Measurements from ENCODE around the gene KLHL3. TPM values are rescaled to one million over a fixed set of nuclear protein-coding genes. Genes with fewer than 3 reads are reported as not detected.

Gene KLHL3
- polyA plus RNA-seq, 1 donor: 7.2 TPM

GRCh38 chr5:137712139-137712667 is 23.7 kb downstream of the KLHL3 start:
- Histone ChIP-seq H3K9me3 (ENCODE audit: control insufficient read depth, low read depth, low read length) (no peaks in the 10 kb centered on the region), H3K4me1 (ENCODE audit: control insufficient read depth, insufficient read depth, low read length) (no peaks in the 10 kb centered on the region), H3K36me3 (ENCODE audit: control insufficient read depth, insufficient read depth, low read length) (peaks cover 5% of the 10 kb centered on the region), H3K27me3 (ENCODE audit: control insufficient read depth, insufficient read depth, low read length) (no peaks in the 10 kb centered on the region), H3K4me3 (ENCODE audit: low read length) (no peak overlapping the region), H3K27ac (ENCODE audit: low read length) (no peak overlapping the region)
- DNase-seq: no peak
- no CpG with 5 or more reads among the region's 2 CpGs for WGBS (ENCODE audit: insufficient coverage, low lambda C conversion rate)

GRCh38 chr5:137710086-137710485 is 25.8 kb downstream of the KLHL3 start:
- no peaks in the 10 kb centered on the region for H3K9me3 ChIP-seq (ENCODE audit: control insufficient read depth, low read depth, low read length)
- no peak overlapping the region for H3K4me3 ChIP-seq (ENCODE audit: low read length)
- H3K27ac ChIP-seq (ENCODE audit: low read length): no peak overlapping the region
- peaks cover 5% of the 10 kb centered on the region for H3K36me3 ChIP-seq (ENCODE audit: control insufficient read depth, insufficient read depth, low read length)
- no peaks in the 10 kb centered on the region for H3K27me3 ChIP-seq (ENCODE audit: control insufficient read depth, insufficient read depth, low read length)
- H3K4me1 ChIP-seq (ENCODE audit: control insufficient read depth, insufficient read depth, low read length): no peaks in the 10 kb centered on the region
- no peak for DNase-seq
- WGBS (ENCODE audit: insufficient coverage, low lambda C conversion rate): no CpG with 5 or more reads among the region's 5 CpGs

- DNase-seq: no peak
- Histone ChIP-seq H3K27ac (ENCODE audit: low read length) (no peak overlapping the region), H3K27me3 (ENCODE audit: control insufficient read depth, insufficient read depth, low read length) (no peaks in the 10 kb centered on the region), H3K9me3 (ENCODE audit: control insufficient read depth, low read depth, low read length) (no peaks in the 10 kb centered on the region), H3K36me3 (ENCODE audit: control insufficient read depth, insufficient read depth, low read length) (peaks cover 5% of the 10 kb centered on the region), H3K4me1 (ENCODE audit: control insufficient read depth, insufficient read depth, low read length) (no peaks in the 10 kb centered on the region), H3K4me3 (ENCODE audit: low read length) (no peak overlapping the region)
- no CpG with 5 or more reads among the region's 3 CpGs for WGBS (ENCODE audit: insufficient coverage, low lambda C conversion rate)
Observed at GRCh38 chr5:137708796-137709559, 26.9 kb downstream of the KLHL3 start.

- no peak for DNase-seq
- H3K4me1 ChIP-seq (ENCODE audit: control insufficient read depth, insufficient read depth, low read length): no peaks in the 10 kb centered on the region
- WGBS (ENCODE audit: insufficient coverage, low lambda C conversion rate): 100% methylated on average over 1 of the region's 1 CpG
- no peaks in the 10 kb centered on the region for H3K27me3 ChIP-seq (ENCODE audit: control insufficient read depth, insufficient read depth, low read length)
- no peaks in the 10 kb centered on the region for H3K9me3 ChIP-seq (ENCODE audit: control insufficient read depth, low read depth, low read length)
- H3K4me3 ChIP-seq (ENCODE audit: low read length): no peak overlapping the region
- peaks cover 5% of the 10 kb centered on the region for H3K36me3 ChIP-seq (ENCODE audit: control insufficient read depth, insufficient read depth, low read length)
- no peak overlapping the region for H3K27ac ChIP-seq (ENCODE audit: low read length)
Observed at GRCh38 chr5:137708062-137708461, 27.8 kb downstream of the KLHL3 start.

- WGBS (ENCODE audit: insufficient coverage, low lambda C conversion rate): 75% methylated on average over 1 of the region's 2 CpGs
- Histone ChIP-seq H3K9me3 (ENCODE audit: control insufficient read depth, low read depth, low read length) (no peaks in the 10 kb centered on the region), H3K36me3 (ENCODE audit: control insufficient read depth, insufficient read depth, low read length) (peaks cover 5% of the 10 kb centered on the region), H3K4me3 (ENCODE audit: low read length) (no peak overlapping the region), H3K4me1 (ENCODE audit: control insufficient read depth, insufficient read depth, low read length) (no peaks in the 10 kb centered on the region), H3K27me3 (ENCODE audit: control insufficient read depth, insufficient read depth, low read length) (no peaks in the 10 kb centered on the region), H3K27ac (ENCODE audit: low read length) (no peak overlapping the region)
- DNase-seq: no peak
Observed at GRCh38 chr5:137706841-137707240, 29.0 kb downstream of the KLHL3 start.

- no peak for DNase-seq
- no peak overlapping the region for H3K4me3 ChIP-seq (ENCODE audit: low read length)
Observed at GRCh38 chr5:137705106-137705505, 30.8 kb downstream of the KLHL3 start.

GRCh38 chr5:137703565-137703964 is 32.3 kb downstream of the KLHL3 start:
- H3K4me1 ChIP-seq (ENCODE audit: control insufficient read depth, insufficient read depth, low read length): no peaks in the 10 kb centered on the region
- no peaks in the 10 kb centered on the region for H3K9me3 ChIP-seq (ENCODE audit: control insufficient read depth, low read depth, low read length)
- WGBS (ENCODE audit: insufficient coverage, low lambda C conversion rate): 100% methylated on average over 4 of the region's 5 CpGs
- no peak for DNase-seq
- H3K4me3 ChIP-seq (ENCODE audit: low read length): no peak overlapping the region
- H3K36me3 ChIP-seq (ENCODE audit: control insufficient read depth, insufficient read depth, low read length): no peaks in the 10 kb centered on the region
- H3K27ac ChIP-seq (ENCODE audit: low read length): no peak overlapping the region
- no peaks in the 10 kb centered on the region for H3K27me3 ChIP-seq (ENCODE audit: control insufficient read depth, insufficient read depth, low read length)

More at GRCh38 chr5:137705106-137705505, 30.8 kb downstream of the KLHL3 start:
- Histone ChIP-seq H3K4me1 (ENCODE audit: control insufficient read depth, insufficient read depth, low read length) (no peaks in the 10 kb centered on the region), H3K36me3 (ENCODE audit: control insufficient read depth, insufficient read depth, low read length) (peaks cover 5% of the 10 kb centered on the region), H3K27ac (ENCODE audit: low read length) (no peak overlapping the region), H3K27me3 (ENCODE audit: control insufficient read depth, insufficient read depth, low read length) (no peaks in the 10 kb centered on the region), H3K9me3 (ENCODE audit: control insufficient read depth, low read depth, low read length) (no peaks in the 10 kb centered on the region)

GRCh38 chr5:137700282-137700680 is 35.6 kb downstream of the KLHL3 start:
- Histone ChIP-seq H3K27ac (ENCODE audit: low read length) (no peak overlapping the region), H3K36me3 (ENCODE audit: control insufficient read depth, insufficient read depth, low read length) (peaks cover 5% of the 10 kb centered on the region), H3K27me3 (ENCODE audit: control insufficient read depth, insufficient read depth, low read length) (no peaks in the 10 kb centered on the region), H3K9me3 (ENCODE audit: control insufficient read depth, low read depth, low read length) (no peaks in the 10 kb centered on the region), H3K4me3 (ENCODE audit: low read length) (no peak overlapping the region), H3K4me1 (ENCODE audit: control insufficient read depth, insufficient read depth, low read length) (no peaks in the 10 kb centered on the region)
- WGBS (ENCODE audit: insufficient coverage, low lambda C conversion rate): no CpG with 5 or more reads among the region's 3 CpGs
- DNase-seq: no peak

GRCh38 chr5:137699336-137700281 is 36.3 kb downstream of the KLHL3 start:
- no peaks in the 10 kb centered on the region for H3K4me1 ChIP-seq (ENCODE audit: control insufficient read depth, insufficient read depth, low read length)
- no peak overlapping the region for H3K27ac ChIP-seq (ENCODE audit: low read length)
- no CpG with 5 or more reads among the region's 9 CpGs for WGBS (ENCODE audit: insufficient coverage, low lambda C conversion rate)
- H3K27me3 ChIP-seq (ENCODE audit: control insufficient read depth, insufficient read depth, low read length): no peaks in the 10 kb centered on the region
- H3K4me3 ChIP-seq (ENCODE audit: low read length): no peak overlapping the region
- H3K9me3 ChIP-seq (ENCODE audit: control insufficient read depth, low read depth, low read length): no peaks in the 10 kb centered on the region
- DNase-seq: no peak
- peaks cover 5% of the 10 kb centered on the region for H3K36me3 ChIP-seq (ENCODE audit: control insufficient read depth, insufficient read depth, low read length)

GRCh38 chr5:137696481-137696880 is 39.4 kb downstream of the KLHL3 start:
- Histone ChIP-seq H3K27ac (ENCODE audit: low read length) (no peak overlapping the region), H3K4me1 (ENCODE audit: control insufficient read depth, insufficient read depth, low read length) (no peaks in the 10 kb centered on the region), H3K36me3 (ENCODE audit: control insufficient read depth, insufficient read depth, low read length) (peaks cover 5% of the 10 kb centered on the region), H3K27me3 (ENCODE audit: control insufficient read depth, insufficient read depth, low read length) (no peaks in the 10 kb centered on the region), H3K4me3 (ENCODE audit: low read length) (no peak overlapping the region), H3K9me3 (ENCODE audit: control insufficient read depth, low read depth, low read length) (no peaks in the 10 kb centered on the region)
- no peak for DNase-seq
- WGBS (ENCODE audit: insufficient coverage, low lambda C conversion rate): no CpG with 5 or more reads among the region's 1 CpG

Data from large intestine (tissue), 3 donors.